ENCODE data around the gene DCTN3.

DNA sequence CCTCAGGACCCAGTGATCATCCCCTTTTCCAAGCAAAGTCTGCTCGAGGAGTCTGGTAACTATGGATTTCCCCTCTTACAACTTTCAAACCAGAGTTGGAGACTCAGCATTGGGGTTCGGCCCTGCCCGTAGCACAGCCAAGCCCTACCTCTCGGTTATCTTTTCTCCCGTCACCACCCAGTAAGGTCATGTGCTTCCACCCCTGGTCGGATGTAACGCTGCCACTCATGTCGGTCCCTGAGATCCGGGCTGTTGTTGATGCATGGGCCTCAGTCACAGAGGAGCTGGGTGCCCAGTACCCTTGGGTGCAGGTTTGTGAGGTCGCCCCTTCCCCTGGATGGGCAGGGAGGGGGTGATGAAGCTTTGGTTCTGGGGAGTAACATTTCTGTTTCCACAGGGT lies 27.4 kb upstream of the DCTN3 start:
- TF ChIP-seq, protein P1, sequence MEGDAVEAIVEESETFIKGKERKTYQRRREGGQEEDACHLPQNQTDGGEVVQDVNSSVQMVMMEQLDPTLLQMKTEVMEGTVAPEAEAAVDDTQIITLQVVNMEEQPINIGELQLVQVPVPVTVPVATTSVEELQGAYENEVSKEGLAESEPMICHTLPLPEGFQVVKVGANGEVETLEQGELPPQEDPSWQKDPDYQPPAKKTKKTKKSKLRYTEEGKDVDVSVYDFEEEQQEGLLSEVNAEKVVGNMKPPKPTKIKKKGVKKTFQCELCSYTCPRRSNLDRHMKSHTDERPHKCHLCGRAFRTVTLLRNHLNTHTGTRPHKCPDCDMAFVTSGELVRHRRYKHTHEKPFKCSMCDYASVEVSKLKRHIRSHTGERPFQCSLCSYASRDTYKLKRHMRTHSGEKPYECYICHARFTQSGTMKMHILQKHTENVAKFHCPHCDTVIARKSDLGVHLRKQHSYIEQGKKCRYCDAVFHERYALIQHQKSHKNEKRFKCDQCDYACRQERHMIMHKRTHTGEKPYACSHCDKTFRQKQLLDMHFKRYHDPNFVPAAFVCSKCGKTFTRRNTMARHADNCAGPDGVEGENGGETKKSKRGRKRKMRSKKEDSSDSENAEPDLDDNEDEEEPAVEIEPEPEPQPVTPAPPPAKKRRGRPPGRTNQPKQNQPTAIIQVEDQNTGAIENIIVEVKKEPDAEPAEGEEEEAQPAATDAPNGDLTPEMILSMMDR (conservative IDR thresholded peaks at IDR 0.05; ENCODE audit: low read depth, low read length), result no peak
- no peak for TF ChIP-seq POLR2A (IDR thresholded peaks at IDR 0.05; ENCODE audit: low read depth, low read length)
- TF ChIP-seq RAD21 (IDR thresholded peaks at IDR 0.05; ENCODE audit: low read length), result no peak
- no peak for TF ChIP-seq MAFK (IDR thresholded peaks at IDR 0.05; ENCODE audit: low read depth, low read length)

Measured in IMR-90 (cell line).